AG04449 (cell line): ENCODE results near the gene ARSI.

Source experiments
- CTCF ChIA-PET: fragments of 350-600 bp; formaldehyde crosslinking; extraction: SDS; loops from one replicate; lab custom pipeline; 2021; ENCODE audit warnings: antibody characterized with exemption; lab: Yijun Ruan, JAX
- POLR2A ChIA-PET: fragments of 400-600, 350-600 bp; formaldehyde crosslinking; extraction: SDS; loops from one replicate; lab custom pipeline; 2020; ENCODE audit warnings: antibody characterized with exemption, inconsistent platforms; lab: Yijun Ruan, JAX
- DNase-seq: peaks from one replicate; pipeline ENCODE4 v3.0.0-alpha.2; 2010; ENCODE audit warnings: low read depth, low spot score
- H3K4me3 ChIP-seq: 2 replicates; pipeline ENCODE4 v1.5.1; 2011; ENCODE audit warnings: low read depth, mild to moderate bottlenecking, control low read depth, low read length
- CTCF ChIP-seq: IDR thresholded peaks from one replicate; pipeline ENCODE4 v1.5.1; 2011; ENCODE audit warnings: mild to moderate bottlenecking, moderate library complexity, low read length, control low read depth, inconsistent platforms; ENCODE audit not compliant: insufficient read depth; ENCODE audit errors: missing control alignments

Gene ARSI

DNA sequence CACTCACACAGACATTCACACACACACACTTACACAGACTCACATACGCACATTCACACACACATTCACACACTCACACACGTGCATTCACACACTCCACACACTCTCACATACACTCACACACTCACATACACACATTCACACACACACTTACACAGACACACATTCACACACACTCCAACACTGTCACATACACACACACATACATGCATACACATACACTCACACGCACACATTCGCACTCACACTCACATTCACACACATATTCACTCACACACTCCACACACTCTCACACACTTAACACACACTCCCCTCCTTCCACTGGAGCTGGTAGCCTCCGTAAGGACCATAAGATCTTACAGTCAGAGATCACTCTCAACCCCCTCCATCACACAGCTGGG lies 39.3 kb downstream of the ARSI start:
- DNase-seq = no peak
- no peak for TF ChIP-seq CTCF
- H3K4me3 ChIP-seq = peak overlapping the region; percentile 43
- ChIA-PET POLR2A (interaction anchor here (0.7 to 0.9 kb wide), 2 partner anchors 12 to 114 kb away, joined by 3 to 4 read pairs; no protein-coding TSS in a partner anchor), CTCF (interaction anchor here (1.5 to 15.7 kb wide), 2 partner anchors 9 to 86 kb away, joined by 7 to 265 read pairs; no protein-coding TSS in a partner anchor)

DNA sequence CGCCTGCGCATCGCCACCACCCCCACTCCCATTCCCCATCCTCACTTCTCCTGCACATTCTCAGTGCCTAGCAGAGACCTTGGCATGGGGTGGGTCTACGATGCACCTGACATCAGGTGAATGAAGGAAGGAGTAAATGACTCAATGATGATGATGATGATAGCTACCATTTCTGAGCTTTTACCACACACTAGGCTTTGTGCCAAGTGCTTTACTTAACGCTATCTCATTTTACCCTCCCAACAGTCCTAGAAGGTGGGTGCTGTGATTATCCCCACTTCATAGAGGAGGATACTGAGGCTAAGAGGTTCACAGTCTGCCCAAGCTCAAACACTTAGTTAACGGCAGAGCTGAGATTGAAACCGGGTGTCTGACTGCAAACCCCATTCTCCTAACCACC lies 40.2 kb downstream of the ARSI start:
- no peak overlapping the region for H3K4me3 ChIP-seq
- no peak for DNase-seq
- TF ChIP-seq CTCF = no peak
- CTCF ChIA-PET = interaction anchor here (0.8 to 15.7 kb wide), 7 partner anchors 8 to 174 kb away, joined by 3 to 265 read pairs (median 3); no protein-coding TSS in a partner anchor
- POLR2A ChIA-PET = interaction anchor here (0.9 kb wide), 1 partner anchor 115 kb away, joined by 4 read pairs; no protein-coding TSS in a partner anchor

DNA sequence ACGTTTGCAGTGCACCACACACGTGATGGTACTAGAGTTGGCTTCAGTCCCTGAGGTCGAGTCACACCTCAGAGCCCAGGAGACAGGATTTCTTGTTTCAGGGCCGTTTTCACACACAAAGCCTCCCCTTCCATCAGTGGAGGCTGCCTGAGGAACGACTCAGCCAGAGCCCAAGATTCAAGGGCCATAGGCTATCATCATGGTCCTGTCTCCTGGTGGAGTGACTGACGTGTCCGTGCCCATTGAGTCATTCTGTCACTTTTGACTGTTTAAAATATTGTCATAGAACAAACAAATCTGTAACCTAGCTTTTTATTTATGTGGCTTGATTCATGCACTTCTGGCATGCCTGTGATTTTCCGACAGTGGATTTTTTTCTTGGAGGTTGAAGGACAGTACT lies 41.5 kb downstream of the ARSI start:
- ChIA-PET POLR2A (no interaction called here), CTCF (interaction anchor here (0.7 to 0.9 kb wide), 2 partner anchors 9 to 175 kb away, joined by 3 read pairs; no protein-coding TSS in a partner anchor)

GRCh38 chr5:150258130-150258529 lies 44.6 kb downstream of the ARSI start:
- no peak for TF ChIP-seq CTCF
- ChIA-PET POLR2A (no interaction called here), CTCF (interaction anchor here (1.0 kb wide), 1 partner anchor 93 kb away, joined by 3 read pairs; no protein-coding TSS in a partner anchor)
- no peak for DNase-seq
- H3K4me3 ChIP-seq = no peak overlapping the region

More for the DNA sequence above, 41.5 kb downstream of the ARSI start:
- no peak for TF ChIP-seq CTCF
- no peak overlapping the region for H3K4me3 ChIP-seq
- DNase-seq = no peak

- no peak overlapping the region for H3K4me3 ChIP-seq
- no peak for TF ChIP-seq CTCF
- POLR2A ChIA-PET = no interaction called here
- no peak for DNase-seq
- CTCF ChIA-PET = interaction anchor here (1.0 to 2.0 kb wide), 2 partner anchors 8 to 94 kb away, joined by 3 to 4 read pairs; no protein-coding TSS in a partner anchor
Measured at GRCh38 chr5:150257424-150257823, 45.3 kb downstream of the ARSI start.

GRCh38 chr5:150256410-150257064 lies 46.2 kb downstream of the ARSI start:
- no peak overlapping the region for H3K4me3 ChIP-seq
- DNase-seq = no peak
- ChIA-PET POLR2A (no interaction called here), CTCF (interaction anchor here (2.0 kb wide), 1 partner anchor 9 kb away, joined by 4 read pairs; no protein-coding TSS in a partner anchor)
- no peak for TF ChIP-seq CTCF
